ENCODE measurements around the gene NEUROD6. TPM values are rescaled to one million over a fixed set of nuclear protein-coding genes. Genes with fewer than 3 reads are reported as not detected.

Gene NEUROD6
- total RNA-seq = not detected

GRCh38 chr7:31340603-31341002 is at the start of gene NEUROD6:
TSS of gene NEUROD6 (minus strand) at chr7:31340726. CDS start at chr7:31339268, 1,458 bp downstream.
- Mint-ChIP-seq H3K4me1 (ENCODE audit: low read depth) (no peaks in the 10 kb centered on the region), H3K4me3 (no peak within 1 kb of the TSS), H3K9me3 (no peaks in the 10 kb centered on the region), H3K27me3 (ENCODE audit: low read depth) (peaks cover 19% of the 10 kb centered on the region), H3K27ac (no peak within 1 kb of the TSS), H3K36me3 (ENCODE audit: low read depth) (no peaks in the 10 kb centered on the region)
- intact Hi-C loops (cut with micrococcal nuclease) = no loop called here
- CTCF ChIA-PET = no interaction called here
- no peak for DNase-seq

DNA sequence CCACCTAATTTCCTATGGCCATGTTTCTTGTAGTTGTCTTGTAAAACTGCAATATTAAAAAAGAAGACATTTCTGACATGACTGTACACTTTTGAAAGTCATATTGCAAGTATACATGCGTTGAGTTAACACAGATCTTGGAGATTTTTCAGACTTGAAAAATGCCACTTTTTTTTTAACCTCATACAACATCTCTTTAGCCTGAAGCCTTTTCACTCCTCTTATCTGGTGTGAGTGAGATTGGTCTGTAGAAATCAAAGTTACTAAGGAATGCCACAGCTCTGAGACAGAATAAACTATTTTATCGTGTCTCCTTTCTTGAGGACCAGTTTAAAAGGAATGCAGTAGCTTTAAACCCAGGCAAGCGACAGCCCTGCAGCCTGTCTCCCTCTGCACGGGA is 43.9 kb upstream of the NEUROD6 start:
- H3K27ac Mint-ChIP-seq = no peak overlapping the region
- H3K4me1 Mint-ChIP-seq (ENCODE audit: low read depth) = no peaks in the 10 kb centered on the region
- H3K4me3 Mint-ChIP-seq = no peak overlapping the region
- no peaks in the 10 kb centered on the region for H3K9me3 Mint-ChIP-seq
- CTCF ChIA-PET = no interaction called here
- H3K27me3 Mint-ChIP-seq (ENCODE audit: low read depth) = no peaks in the 10 kb centered on the region
- intact Hi-C loops (cut with micrococcal nuclease) = no loop called here
- DNase-seq = no peak
- H3K36me3 Mint-ChIP-seq (ENCODE audit: low read depth) = no peaks in the 10 kb centered on the region

DNA sequence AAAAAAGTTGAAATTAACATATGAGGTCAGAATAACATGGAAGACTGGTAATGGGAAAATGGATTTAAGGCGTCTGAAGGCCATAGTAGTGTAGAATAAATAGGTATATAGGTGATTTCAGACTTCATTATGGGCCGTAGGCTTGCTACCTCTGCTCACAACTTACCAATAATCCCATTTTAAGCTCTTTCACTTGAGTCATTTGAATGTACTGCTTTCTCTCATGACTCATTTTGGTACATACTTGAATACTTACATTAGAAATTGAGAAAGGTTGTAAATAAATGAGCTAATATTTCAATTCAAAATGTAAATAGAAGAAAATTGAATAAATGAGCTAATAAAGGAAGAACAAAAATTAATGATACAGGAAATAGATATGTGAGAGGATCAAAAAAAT is 42.2 kb upstream of the NEUROD6 start:
- intact Hi-C loops (cut with micrococcal nuclease) = no loop called here
- DNase-seq = no peak
- no peaks in the 10 kb centered on the region for H3K4me1 Mint-ChIP-seq (ENCODE audit: low read depth)
- H3K9me3 Mint-ChIP-seq = no peaks in the 10 kb centered on the region
- no peak overlapping the region for H3K4me3 Mint-ChIP-seq
- CTCF ChIA-PET = no interaction called here
- no peaks in the 10 kb centered on the region for H3K27me3 Mint-ChIP-seq (ENCODE audit: low read depth)
- no peaks in the 10 kb centered on the region for H3K36me3 Mint-ChIP-seq (ENCODE audit: low read depth)
- no peak overlapping the region for H3K27ac Mint-ChIP-seq

GRCh38 chr7:31373337-31374289 is 33.1 kb upstream of the NEUROD6 start:
- CTCF ChIA-PET = no interaction called here
- H3K27me3 Mint-ChIP-seq (ENCODE audit: low read depth) = no peaks in the 10 kb centered on the region
- no peak overlapping the region for H3K27ac Mint-ChIP-seq
- H3K4me1 Mint-ChIP-seq (ENCODE audit: low read depth) = no peaks in the 10 kb centered on the region
- H3K9me3 Mint-ChIP-seq = no peaks in the 10 kb centered on the region
- intact Hi-C loops (cut with micrococcal nuclease) = no loop called here
- peak; percentile 19 for DNase-seq
- H3K4me3 Mint-ChIP-seq = no peak overlapping the region
- no peaks in the 10 kb centered on the region for H3K36me3 Mint-ChIP-seq (ENCODE audit: low read depth)

- no peaks in the 10 kb centered on the region for H3K9me3 Mint-ChIP-seq
These were observed 31.9 kb upstream of the NEUROD6 start for GRCh38 chr7:31372231-31372959.

DNA sequence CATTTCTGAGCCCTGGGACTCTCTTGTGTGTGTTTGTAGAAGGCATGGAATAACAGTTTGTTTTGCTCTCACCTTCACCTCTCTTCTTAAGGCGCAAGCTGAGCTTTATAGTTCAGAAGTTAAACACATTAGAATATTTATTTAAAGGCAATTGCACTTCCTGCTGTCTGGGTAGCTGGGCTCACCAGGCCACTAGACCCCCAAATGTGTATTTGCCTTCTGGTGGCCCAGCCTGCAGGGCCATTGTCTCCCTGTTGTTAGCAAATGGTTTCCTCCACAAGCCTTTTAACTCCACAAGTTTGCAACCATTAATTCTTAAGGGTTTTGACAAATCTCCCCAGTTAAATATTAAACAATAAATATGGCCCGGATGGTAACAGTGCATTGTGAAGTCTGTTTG is 31.1 kb upstream of the NEUROD6 start:
- Mint-ChIP-seq H3K4me3 (no peak overlapping the region), H3K4me1 (ENCODE audit: low read depth) (no peaks in the 10 kb centered on the region), H3K27ac (no peak overlapping the region), H3K36me3 (ENCODE audit: low read depth) (no peaks in the 10 kb centered on the region), H3K27me3 (ENCODE audit: low read depth) (no peaks in the 10 kb centered on the region), H3K9me3 (no peaks in the 10 kb centered on the region)
- intact Hi-C loops (cut with micrococcal nuclease) = no loop called here
- CTCF ChIA-PET = interaction anchor here (0.6 kb wide), 1 partner anchor 121 kb away, joined by 3 read pairs; no protein-coding TSS in a partner anchor
- no peak for DNase-seq

More at GRCh38 chr7:31372231-31372959, 31.9 kb upstream of the NEUROD6 start:
- Mint-ChIP-seq H3K36me3 (ENCODE audit: low read depth) (no peaks in the 10 kb centered on the region), H3K27me3 (ENCODE audit: low read depth) (no peaks in the 10 kb centered on the region), H3K27ac (no peak overlapping the region), H3K4me3 (no peak overlapping the region), H3K4me1 (ENCODE audit: low read depth) (no peaks in the 10 kb centered on the region)
- no peak for DNase-seq
- intact Hi-C loops (cut with micrococcal nuclease) = no loop called here
- CTCF ChIA-PET = no interaction called here

DNA sequence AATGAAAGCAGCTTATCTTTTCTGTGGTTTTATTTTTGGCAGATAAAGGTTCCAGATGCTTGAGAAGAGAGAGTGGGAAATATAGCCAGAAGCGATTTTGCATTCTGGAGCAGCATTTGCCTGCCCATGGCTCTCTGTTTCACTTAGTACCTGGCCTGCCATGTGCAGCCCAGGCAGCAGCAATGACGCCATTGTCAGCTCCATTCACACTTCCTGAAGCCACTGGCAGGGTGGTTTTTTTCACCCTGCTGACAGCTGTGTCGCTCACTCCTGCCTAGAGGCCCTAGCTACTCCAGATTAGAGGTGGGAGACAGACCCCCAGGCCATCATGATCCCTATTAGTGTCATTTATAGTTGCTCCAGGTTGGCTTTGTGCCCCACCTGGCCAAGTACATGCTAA is 30.1 kb upstream of the NEUROD6 start:
- CTCF ChIA-PET = no interaction called here
- Mint-ChIP-seq H3K27me3 (ENCODE audit: low read depth) (no peaks in the 10 kb centered on the region), H3K4me3 (no peak overlapping the region), H3K36me3 (ENCODE audit: low read depth) (no peaks in the 10 kb centered on the region), H3K27ac (no peak overlapping the region), H3K4me1 (ENCODE audit: low read depth) (no peaks in the 10 kb centered on the region), H3K9me3 (no peaks in the 10 kb centered on the region)
- intact Hi-C loops (cut with micrococcal nuclease) = no loop called here
- DNase-seq = no peak

- Mint-ChIP-seq H3K27me3 (ENCODE audit: low read depth) (no peaks in the 10 kb centered on the region), H3K36me3 (ENCODE audit: low read depth) (no peaks in the 10 kb centered on the region), H3K9me3 (no peaks in the 10 kb centered on the region), H3K4me3 (no peak overlapping the region), H3K4me1 (ENCODE audit: low read depth) (no peaks in the 10 kb centered on the region), H3K27ac (no peak overlapping the region)
- CTCF ChIA-PET = no interaction called here
- DNase-seq = no peak
- intact Hi-C loops (cut with micrococcal nuclease) = no loop called here
These were observed 28.1 kb upstream of the NEUROD6 start for GRCh38 chr7:31368620-31369019.

DNA sequence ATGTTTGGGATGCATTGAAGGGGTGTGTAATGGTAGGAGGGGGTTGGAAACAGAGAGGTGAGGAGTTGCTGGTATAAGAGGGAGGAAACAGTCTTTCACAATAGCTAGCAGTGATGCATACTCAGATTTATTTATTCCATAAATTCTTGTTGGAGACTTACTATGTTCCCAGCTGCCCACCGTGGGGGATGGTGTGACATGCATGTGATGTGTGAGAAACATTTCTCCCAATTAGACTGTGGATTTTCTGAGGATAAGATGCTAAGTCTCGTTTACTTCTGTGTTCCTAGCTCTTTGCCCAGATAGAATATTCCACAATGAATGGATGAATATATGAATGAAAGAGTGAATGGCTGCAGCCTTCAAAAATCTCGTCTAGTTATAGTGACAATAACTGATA is 23.0 kb upstream of the NEUROD6 start:
- CTCF ChIA-PET = interaction anchor here (0.6 kb wide), 1 partner anchor 351 kb away, joined by 3 read pairs; no protein-coding TSS in a partner anchor
- no peak overlapping the region for H3K27ac Mint-ChIP-seq
- H3K27me3 Mint-ChIP-seq (ENCODE audit: low read depth) = no peaks in the 10 kb centered on the region
- no peaks in the 10 kb centered on the region for H3K36me3 Mint-ChIP-seq (ENCODE audit: low read depth)
- H3K4me1 Mint-ChIP-seq (ENCODE audit: low read depth) = no peaks in the 10 kb centered on the region
- H3K9me3 Mint-ChIP-seq = no peaks in the 10 kb centered on the region
- intact Hi-C loops (cut with micrococcal nuclease) = no loop called here
- DNase-seq = no peak
- H3K4me3 Mint-ChIP-seq = no peak overlapping the region

DNA sequence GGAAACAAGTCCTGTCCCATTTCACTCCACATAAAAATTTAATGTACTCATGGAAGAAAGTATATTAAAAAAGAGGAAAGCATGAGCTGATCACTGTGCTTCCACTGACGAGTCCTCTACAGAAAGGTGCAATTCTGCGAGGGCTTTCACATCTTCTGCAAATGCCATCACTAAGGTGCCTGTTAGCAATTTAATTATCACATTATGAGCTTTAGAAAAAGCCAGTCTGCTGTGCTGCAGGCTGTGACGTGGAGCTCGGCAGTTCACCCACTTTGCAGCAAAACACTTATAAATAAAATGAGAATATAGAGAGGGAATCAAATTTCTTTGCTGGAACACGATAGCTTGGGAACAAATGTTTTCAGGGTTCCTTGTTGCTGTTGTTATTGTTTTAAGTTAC is 22.5 kb upstream of the NEUROD6 start:
- intact Hi-C loops (cut with micrococcal nuclease) = no loop called here
- H3K4me1 Mint-ChIP-seq (ENCODE audit: low read depth) = no peaks in the 10 kb centered on the region

DNA sequence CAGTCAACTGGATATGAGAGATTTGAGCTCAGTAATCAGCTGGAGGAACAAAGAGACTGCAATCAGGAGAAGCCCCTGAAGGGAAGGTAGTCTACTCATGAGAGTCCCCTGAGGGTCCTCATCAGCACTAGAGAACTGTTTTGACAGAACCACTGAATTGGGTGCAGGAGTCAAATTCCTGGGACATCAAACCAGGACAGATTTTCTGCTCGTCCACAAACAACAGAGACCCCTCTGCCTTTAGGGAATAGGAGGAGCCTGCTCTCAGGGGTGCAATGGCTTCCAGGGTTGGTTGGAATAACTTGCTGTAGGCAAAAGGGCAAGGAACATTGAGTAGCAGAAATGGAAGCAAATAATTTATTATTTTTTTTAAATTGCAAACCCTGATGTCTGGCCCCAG is 21.9 kb upstream of the NEUROD6 start:
- Mint-ChIP-seq H3K36me3 (ENCODE audit: low read depth) (no peaks in the 10 kb centered on the region), H3K4me3 (no peak overlapping the region), H3K4me1 (ENCODE audit: low read depth) (no peaks in the 10 kb centered on the region), H3K27me3 (ENCODE audit: low read depth) (no peaks in the 10 kb centered on the region), H3K9me3 (no peaks in the 10 kb centered on the region), H3K27ac (no peak overlapping the region)
- no peak for DNase-seq
- CTCF ChIA-PET = no interaction called here
- intact Hi-C loops (cut with micrococcal nuclease) = no loop called here

More for the DNA sequence above, 22.5 kb upstream of the NEUROD6 start:
- H3K36me3 Mint-ChIP-seq (ENCODE audit: low read depth) = no peaks in the 10 kb centered on the region
- H3K27ac Mint-ChIP-seq = no peak overlapping the region
- no peaks in the 10 kb centered on the region for H3K9me3 Mint-ChIP-seq
- no peak overlapping the region for H3K4me3 Mint-ChIP-seq
- CTCF ChIA-PET = interaction anchor here (0.6 kb wide), 1 partner anchor 350 kb away, joined by 3 read pairs; no protein-coding TSS in a partner anchor
- DNase-seq = no peak
- no peaks in the 10 kb centered on the region for H3K27me3 Mint-ChIP-seq (ENCODE audit: low read depth)

DNA sequence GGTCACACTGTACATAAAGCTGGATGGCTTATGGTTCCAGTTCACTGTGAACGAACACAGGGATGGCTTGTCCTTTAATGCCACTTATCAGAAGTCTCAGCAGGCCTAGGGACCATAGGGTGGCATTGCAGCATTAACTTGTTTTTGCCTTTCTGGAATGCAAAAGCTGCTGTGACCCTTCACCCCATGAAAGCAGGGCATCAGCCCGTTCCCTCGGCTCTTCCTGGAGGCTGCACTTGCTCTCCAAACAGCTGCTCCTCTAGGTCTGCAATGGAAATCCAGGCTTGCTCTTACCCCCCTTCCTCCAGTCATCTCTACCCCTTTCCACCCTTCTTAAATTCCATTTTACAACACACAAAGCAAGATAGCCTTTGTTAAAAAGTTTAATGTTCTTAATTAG is 17.9 kb upstream of the NEUROD6 start:
- no peaks in the 10 kb centered on the region for H3K9me3 Mint-ChIP-seq
- CTCF ChIA-PET = no interaction called here
- intact Hi-C loops (cut with micrococcal nuclease) = no loop called here
- no peak for DNase-seq
- H3K4me3 Mint-ChIP-seq = no peak overlapping the region
- H3K27ac Mint-ChIP-seq = no peak overlapping the region
- H3K36me3 Mint-ChIP-seq (ENCODE audit: low read depth) = no peaks in the 10 kb centered on the region
- H3K4me1 Mint-ChIP-seq (ENCODE audit: low read depth) = no peaks in the 10 kb centered on the region
- H3K27me3 Mint-ChIP-seq (ENCODE audit: low read depth) = no peaks in the 10 kb centered on the region

GRCh38 chr7:31345421-31345820 is 4.9 kb upstream of the NEUROD6 start:
- intact Hi-C loops (cut with micrococcal nuclease) = no loop called here
- CTCF ChIA-PET = no interaction called here
- DNase-seq = no peak
- Mint-ChIP-seq H3K4me3 (no peak overlapping the region), H3K27ac (no peak overlapping the region), H3K4me1 (ENCODE audit: low read depth) (no peaks in the 10 kb centered on the region), H3K9me3 (no peaks in the 10 kb centered on the region), H3K27me3 (ENCODE audit: low read depth) (no peaks in the 10 kb centered on the region), H3K36me3 (ENCODE audit: low read depth) (no peaks in the 10 kb centered on the region)
